GM12892 (cell line): ENCODE data around the gene SPIRE1.

Experiments
- POLR2A ChIP-seq: IDR thresholded peaks from 2 replicates; pipeline ENCODE4 v1.6.1; 2011; ENCODE audit warnings: low read depth, low read length, control low read depth
- TAF1 ChIP-seq: IDR thresholded peaks from 2 replicates; pipeline ENCODE4 v1.6.1; 2011; ENCODE audit warnings: low read depth, mild to moderate bottlenecking, control low read depth, low read length, borderline replicate concordance

DNA sequence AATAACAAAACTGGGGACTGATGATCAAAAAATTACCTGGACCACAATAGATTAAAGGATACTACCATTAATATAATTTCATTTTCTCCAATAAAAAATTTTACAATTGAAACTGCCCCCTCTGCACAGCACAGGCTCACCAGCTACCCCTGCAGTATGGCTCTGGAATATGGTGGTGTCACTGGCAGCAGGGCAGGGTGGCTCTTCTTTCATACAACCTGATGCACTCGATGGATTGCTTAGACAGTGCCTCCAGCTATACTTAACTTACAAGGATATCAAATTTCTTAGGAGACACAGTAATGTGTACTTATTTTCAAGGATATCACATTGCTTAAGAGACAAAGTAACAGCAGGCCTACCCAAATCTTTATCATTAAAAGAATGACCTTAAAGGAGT, 126.2 kb downstream of the SPIRE1 start:
- TF ChIP-seq POLR2A (no peak), TAF1 (no peak)
